HG03457 (cell line): ENCODE measurements around the gene HIKESHI.

ENCODE experiments used
- ATAC-seq: cut with Tn5 transposase; IDR thresholded peaks from one replicate; pipeline ENCODE4 v1.9.1; 2021; ENCODE audit warnings: moderate number of reproducible peaks; ENCODE audit not compliant: unreplicated experiment

HIKESHI gene

DNA sequence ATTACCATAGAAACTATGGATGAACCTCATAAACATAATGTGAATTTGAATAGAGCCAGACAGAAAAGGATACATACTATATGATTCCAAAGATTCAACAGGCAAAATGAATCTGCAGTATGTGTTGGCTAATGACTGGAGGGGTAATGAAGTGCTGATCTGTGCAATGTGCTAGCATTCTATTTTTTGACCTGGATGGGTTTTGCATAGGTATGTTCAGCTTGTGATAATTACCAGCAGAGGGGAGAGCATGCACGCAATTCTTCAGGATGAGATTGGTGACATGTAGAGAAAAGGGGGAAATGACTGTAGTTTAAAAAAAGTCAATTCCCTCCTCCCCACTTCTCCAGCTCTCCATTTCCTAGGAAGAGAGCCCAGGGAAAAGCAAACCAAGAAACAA is 72.0 kb downstream of the HIKESHI start:
- no peak for ATAC-seq

DNA sequence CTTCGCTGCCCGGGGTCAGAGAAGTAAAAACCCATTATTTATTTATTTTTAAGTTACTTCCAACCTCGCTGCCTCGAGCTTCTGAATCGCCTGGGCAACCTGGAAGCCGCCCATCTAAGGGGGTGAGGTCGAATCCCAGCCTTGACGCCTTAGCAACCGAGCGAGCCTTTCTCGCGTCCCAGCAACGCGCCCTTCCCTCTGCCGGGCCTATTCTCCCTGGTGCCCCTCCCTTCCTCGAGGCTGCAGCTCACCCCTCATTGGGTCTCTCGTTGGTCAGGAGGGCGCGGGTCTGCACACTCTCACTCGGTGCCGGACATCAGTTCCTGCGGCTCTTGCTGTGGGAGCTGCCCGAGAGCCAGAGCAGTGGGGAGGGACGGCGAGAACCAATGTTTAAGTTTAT is 72.5 kb downstream of the HIKESHI start, which contains the start of gene CCDC81:
TSS of gene CCDC81 (plus strand) at position 302 of the 400 bp plus-strand sequence. CDS start 277 bp downstream, outside the sequence.
- no peak for ATAC-seq

DNA sequence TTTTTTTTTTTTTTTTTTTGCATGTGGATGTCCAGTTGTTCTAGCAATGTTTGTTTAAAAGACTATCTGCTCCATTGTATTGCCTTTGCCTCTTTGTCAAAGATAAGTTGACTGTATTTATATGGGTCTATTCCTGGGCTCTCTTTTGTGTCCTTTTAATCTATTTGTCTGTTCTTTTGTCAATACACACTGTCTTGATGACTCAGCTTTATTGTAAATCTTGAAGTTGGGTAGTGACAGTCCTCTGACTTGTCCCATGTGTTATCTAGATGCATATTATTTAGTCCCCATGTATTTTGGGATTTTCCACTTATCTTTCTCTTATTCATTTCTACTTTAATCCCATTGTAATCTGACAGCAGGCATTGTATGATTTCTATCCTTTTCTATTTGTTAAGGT is 75.9 kb downstream of the HIKESHI start:
- ATAC-seq = no peak

DNA sequence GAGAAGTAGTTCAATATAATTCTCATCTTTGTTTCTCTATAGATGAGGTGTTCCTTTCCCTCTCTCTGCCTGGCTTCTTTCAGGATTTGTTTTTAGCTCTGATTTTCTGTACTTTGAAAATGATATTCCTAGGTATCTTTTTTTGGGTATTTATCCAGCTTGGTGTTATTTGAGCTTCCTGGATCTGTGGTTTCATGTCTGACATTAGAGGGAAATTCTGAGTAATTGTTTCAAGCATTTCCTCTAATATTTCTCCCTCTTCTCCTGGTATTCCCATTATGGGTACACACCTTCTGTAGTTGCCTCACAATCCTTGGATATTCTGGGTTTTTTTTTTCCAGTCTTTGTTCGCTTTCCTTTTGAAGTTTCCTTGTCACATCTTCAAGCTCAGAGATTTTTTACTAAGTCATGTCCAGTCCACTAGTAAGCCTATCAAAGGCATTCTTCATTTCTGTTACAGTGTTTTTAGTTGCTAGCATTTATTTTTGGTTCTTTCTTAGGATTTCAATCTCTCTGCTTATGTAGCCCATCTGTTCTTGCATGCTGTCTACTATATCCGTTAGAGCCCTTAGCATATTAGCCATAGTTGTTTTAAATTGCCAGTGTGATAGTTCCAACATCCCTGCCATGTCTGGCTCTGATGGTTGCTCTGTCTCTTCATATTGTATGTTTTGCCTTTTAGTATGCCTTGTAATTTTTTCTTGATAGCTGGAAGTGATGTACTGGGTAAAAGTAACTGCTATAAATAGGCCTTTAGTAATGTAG is 78.4 kb downstream of the HIKESHI start:
- no peak for ATAC-seq

DNA sequence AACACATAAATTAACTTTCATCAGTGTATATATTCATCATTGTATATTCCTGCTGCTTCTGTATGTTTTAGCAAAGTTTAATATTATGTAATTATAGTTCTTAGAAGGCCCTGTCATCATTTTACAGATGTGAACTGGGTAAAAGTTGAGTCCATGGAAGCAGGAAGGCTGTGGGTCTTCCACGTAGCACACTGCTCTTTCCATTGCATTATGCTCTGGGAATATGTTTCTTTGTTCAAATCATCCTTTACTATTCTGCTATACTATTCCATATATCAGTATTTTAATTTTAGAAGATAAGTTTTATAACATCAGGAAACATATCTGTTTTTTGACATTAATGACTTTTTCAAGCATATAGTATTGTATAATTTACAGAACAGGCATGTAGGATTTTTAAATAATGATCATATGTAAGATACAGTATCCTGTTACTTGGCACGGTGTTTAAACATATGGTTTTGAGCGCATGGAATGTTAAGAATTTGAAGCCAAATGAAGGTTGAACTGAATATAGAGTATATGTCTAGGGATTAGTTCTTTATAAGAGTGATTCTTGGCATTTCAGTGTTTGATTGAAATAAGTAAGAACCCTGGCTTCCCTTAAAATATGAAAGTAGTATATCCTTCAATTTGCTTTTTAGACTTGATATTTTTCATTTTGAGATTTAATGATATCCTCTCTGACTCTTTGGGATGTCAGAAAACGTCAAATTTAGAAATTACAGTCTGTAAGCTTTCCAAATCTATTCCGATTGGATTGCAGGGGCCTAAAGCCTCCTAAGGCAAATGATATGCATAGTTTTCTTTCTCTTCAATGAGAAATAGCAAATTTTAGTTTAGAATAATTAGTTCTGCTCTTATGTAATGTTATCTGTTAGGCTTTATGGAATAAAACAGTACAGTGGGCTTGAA is 81.3 kb downstream of the HIKESHI start:
- ATAC-seq = no peak

DNA sequence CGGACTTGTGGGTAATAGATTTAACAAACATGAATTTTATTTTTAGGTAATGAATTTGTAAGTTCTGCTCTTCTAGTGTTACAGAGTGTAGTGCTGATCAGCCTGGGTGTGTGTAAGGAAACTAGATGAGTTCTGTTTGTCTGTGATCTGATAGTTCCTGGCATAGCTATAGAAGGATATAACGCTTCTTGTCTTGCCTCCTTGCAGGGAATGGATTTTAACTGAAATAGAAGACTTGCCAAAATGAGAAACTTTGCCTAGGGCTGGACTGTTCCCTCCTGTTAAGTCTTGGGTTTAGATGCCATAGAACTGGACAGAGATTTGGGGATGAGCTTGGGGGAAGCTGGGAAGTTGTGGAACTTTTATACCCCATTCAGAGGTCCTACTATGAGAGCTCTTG is 84.2 kb downstream of the HIKESHI start:
- no peak for ATAC-seq

DNA sequence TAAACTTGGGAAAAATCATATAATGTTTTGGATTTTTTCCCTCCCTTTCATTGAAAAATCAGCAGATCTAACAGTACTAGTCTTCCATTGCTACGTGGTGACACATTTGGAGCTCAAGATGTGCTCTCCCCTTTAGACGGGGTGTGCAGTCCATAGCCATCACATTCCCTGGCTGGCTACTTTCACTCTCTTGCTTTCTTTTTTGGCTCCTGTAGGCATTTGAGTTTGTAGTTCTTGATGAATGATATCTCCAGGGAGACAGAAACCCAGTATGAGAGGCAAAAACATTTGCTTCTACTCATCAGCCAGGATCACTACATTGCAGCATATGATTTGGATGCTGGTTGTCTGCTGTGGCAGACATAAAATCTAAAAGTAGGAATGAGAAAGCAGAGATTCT is 84.7 kb downstream of the HIKESHI start:
- no peak for ATAC-seq

DNA sequence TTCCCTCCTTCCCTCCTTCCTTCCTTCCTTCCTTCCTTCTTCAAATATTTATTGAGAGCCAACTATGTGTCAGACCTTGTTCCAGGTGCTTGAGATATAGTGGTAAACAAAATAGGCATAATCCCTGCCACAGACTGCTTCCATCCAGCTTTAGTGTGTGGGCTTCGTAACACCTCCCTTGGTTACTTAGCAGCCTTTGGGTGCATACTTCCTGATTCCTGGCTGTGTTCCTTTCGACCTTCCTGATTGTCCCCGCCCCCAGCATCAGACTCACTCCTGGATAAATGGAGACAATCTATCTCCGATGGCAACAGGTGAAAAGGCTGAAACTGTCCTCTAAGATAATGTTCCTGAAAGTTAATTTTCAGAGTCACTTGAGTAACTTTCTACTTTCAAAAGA is 86.2 kb downstream of the HIKESHI start:
- no peak for ATAC-seq

DNA sequence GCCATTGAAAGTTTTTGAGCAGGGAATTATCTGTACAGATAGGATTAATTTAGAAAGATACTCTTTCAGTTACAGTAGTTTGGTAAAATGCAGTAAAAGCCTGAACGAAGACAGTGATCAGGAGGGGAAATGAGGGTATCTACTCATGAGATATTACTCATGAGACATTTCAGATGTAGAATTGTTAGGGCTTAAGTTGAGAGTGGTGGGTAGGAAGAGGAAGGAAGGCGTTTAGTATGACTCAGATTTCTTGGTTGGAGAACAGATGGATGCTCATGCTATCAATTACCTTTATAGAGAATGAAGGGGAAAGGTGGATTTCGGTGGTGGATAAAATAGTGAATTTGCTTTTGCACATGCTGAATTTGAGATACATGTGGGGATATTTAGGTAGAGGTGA is 88.4 kb downstream of the HIKESHI start:
- ATAC-seq = no peak

DNA sequence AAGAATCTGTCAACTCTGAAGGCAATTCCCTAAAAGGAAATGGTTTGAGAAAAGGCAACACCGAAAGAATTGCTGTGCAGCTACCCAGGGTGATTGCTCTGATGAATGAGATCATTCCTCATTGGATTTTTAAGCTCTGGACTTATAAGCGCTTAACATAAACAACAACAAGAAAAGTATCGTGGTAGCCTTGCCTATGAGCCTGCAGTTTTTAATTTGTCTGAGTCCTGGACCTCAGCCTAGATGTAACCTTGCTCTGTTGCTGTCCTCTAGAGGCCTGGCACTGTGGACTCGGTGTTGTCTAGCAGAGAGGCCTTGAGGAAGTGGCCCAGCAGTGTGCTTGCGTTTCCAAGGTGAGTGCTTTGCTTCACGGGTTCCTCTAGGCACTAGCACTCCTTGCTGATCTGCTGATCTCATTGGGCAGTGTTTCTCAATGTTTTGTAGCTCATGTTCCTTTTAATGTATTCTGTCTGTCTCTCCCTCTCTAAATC is 93.1 kb downstream of the HIKESHI start:
- no peak for ATAC-seq
